ENCODE data around the gene TASL. TPM values are rescaled to one million over a fixed set of nuclear protein-coding genes. Genes with fewer than 3 reads are reported as not detected.

TASL gene
- total and polyA plus RNA-seq, 9 of the 15 experiments (the other 6 are each of a cell fraction or from before 2014, with no cell fraction given): 0.07 to 0.09 TPM; not detected in 7

- in situ Hi-C loops (cut with MboI): loop anchor here (5.0 kb wide), 1 partner anchor 86 kb away; no protein-coding TSS in a partner anchor
- no TSS peak for BruUV-seq (replicated peaks)
- FAIRE-seq: no peak
These were observed 48.8 kb upstream of the TASL start for GRCh38 chrX:30626402-30626801.

More at GRCh38 chrX:30626402-30626801, 48.8 kb upstream of the TASL start:
- no peaks in the 10 kb centered on the region for H3K36me3 ChIP-seq (ENCODE audit: control insufficient read depth, insufficient read depth, low read length)
- H3K27ac ChIP-seq (ENCODE audit: extremely low read depth, low read depth, low read length): no peak overlapping the region
- no peak for TF ChIP-seq NFXL1 (CRISPR knock-in tag; IDR thresholded peaks at IDR 0.05)
- no peak for TF ChIP-seq MAFG (tag; conservative IDR thresholded peaks at IDR 0.05)
- TF ChIP-seq, protein P1, sequence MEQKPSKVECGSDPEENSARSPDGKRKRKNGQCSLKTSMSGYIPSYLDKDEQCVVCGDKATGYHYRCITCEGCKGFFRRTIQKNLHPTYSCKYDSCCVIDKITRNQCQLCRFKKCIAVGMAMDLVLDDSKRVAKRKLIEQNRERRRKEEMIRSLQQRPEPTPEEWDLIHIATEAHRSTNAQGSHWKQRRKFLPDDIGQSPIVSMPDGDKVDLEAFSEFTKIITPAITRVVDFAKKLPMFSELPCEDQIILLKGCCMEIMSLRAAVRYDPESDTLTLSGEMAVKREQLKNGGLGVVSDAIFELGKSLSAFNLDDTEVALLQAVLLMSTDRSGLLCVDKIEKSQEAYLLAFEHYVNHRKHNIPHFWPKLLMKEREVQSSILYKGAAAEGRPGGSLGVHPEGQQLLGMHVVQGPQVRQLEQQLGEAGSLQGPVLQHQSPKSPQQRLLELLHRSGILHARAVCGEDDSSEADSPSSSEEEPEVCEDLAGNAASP (IDR thresholded peaks at IDR 0.05): no peak
- TF ChIP-seq ZNF436 (CRISPR knock-in tag; IDR thresholded peaks at IDR 0.05): no peak
- TF ChIP-seq, protein P2, sequence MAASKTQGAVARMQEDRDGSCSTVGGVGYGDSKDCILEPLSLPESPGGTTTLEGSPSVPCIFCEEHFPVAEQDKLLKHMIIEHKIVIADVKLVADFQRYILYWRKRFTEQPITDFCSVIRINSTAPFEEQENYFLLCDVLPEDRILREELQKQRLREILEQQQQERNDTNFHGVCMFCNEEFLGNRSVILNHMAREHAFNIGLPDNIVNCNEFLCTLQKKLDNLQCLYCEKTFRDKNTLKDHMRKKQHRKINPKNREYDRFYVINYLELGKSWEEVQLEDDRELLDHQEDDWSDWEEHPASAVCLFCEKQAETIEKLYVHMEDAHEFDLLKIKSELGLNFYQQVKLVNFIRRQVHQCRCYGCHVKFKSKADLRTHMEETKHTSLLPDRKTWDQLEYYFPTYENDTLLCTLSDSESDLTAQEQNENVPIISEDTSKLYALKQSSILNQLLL (CRISPR knock-in tag; IDR thresholded peaks at IDR 0.05; ENCODE audit: borderline replicate concordance): no peak
- TF ChIP-seq, protein P3, sequence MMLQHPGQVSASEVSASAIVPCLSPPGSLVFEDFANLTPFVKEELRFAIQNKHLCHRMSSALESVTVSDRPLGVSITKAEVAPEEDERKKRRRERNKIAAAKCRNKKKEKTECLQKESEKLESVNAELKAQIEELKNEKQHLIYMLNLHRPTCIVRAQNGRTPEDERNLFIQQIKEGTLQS (IDR thresholded peaks at IDR 0.05): no peak
- TF ChIP-seq, protein P3 (CRISPR knock-in tag; conservative IDR thresholded peaks at IDR 0.05): no peak
- no peak for TF ChIP-seq RB1 (IDR thresholded peaks at IDR 0.05; ENCODE audit: low read depth)
- no peak for TF ChIP-seq KDM4B (IDR thresholded peaks at IDR 0.05; ENCODE audit: borderline replicate concordance in 2 of 2, low read depth in 1 of 2)
- no peak overlapping the region for H2AFZ ChIP-seq (ENCODE audit: low read depth, low read length)
- no peaks in the 10 kb centered on the region for H3K27me3 ChIP-seq (ENCODE audit: control insufficient read depth in 2 of 2, insufficient read depth in 2 of 2, low read length in 2 of 2)
- intact Hi-C loops (cut with micrococcal nuclease): no loop called here
- 7% methylated on average over 2 of the region's 2 CpGs for WGBS (ENCODE audit: insufficient coverage, low coverage, missing lambda C conversion rate)
- no peak overlapping the region for H3K9ac ChIP-seq (ENCODE audit: insufficient read depth in 1 of 2, low read depth in 2 of 2, low read length in 2 of 2)
- no peaks in the 10 kb centered on the region for H3K9me1 ChIP-seq (ENCODE audit: control insufficient read depth, insufficient read depth, low read length)
- ChIA-PET CTCF (ENCODE audit: low intra/inter-chr PET ratio) (no interaction called here), POLR2A (interaction anchor here (1.6 kb wide), 1 partner anchor 9 kb away, joined by 3 read pairs; no protein-coding TSS in a partner anchor)
- no peak for ATAC-seq
- no peaks in the 10 kb centered on the region for H3K79me2 ChIP-seq (ENCODE audit: control insufficient read depth, insufficient read depth, low read length)
- no peak for DNase-seq (ENCODE audit: extremely low read depth in 1 of 4, low spot score in 3 of 4)
- no peak overlapping the region for H3K4me2 ChIP-seq (ENCODE audit: insufficient read depth, low read length)
- no peaks in the 10 kb centered on the region for H4K20me1 ChIP-seq (replicated peaks; ENCODE audit: control insufficient read depth, insufficient read depth, low read length)
- H3K9me3 ChIP-seq (replicated peaks; ENCODE audit: control insufficient read depth, insufficient read depth, low read depth, low read length): no peaks in the 10 kb centered on the region
- H3K4me1 ChIP-seq (replicated peaks in 1 of 2; ENCODE audit: control insufficient read depth in 2 of 2, insufficient read depth in 2 of 2, low read length in 2 of 2): no peaks in the 10 kb centered on the region; a peak in 1 of 5 replicates
- H3K4me3 ChIP-seq: no peak overlapping the region

Data from K562 (cell line).